C4-2B (cell line): ENCODE measurements around the gene WHRN.

Experiments
- H3K27ac ChIP-seq: fragments of 450-650 bp; 2 replicates; pipeline ENCODE4 v1.5.1; 2017
- ZFX ChIP-seq: fragments of 450-650 bp; IDR thresholded peaks from 2 replicates; pipeline ENCODE4 v1.6.1; 2017
- TF ChIP-seq, protein P1 (sequence below): fragments of 450-650 bp; conservative IDR thresholded peaks from 2 replicates; pipeline ENCODE4 v1.5.1; 2017; ENCODE audit warnings: mild to moderate bottlenecking

The WHRN gene

DNA sequence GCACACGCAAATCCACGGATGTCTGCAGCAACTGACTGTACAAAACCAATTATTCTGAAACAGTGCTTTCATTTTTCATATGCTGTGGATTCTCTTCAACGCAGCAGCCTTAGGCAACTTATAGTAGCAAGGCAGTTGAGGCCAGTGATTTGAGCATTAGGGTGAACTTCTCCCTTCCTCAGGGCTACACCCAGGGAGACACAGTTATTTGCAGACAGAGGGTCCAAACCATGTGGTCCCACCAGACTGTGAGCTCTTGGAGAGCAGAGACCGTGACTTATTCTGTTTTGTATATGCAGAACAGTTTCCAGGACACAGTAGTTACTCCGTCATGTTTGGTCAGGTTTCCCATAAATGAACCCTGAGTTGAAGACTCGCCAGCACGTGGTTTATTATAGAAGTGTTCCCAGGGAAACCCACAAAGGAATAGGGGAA is 19.0 kb upstream of the WHRN start:
- H3K27ac ChIP-seq = no peak overlapping the region
- TF ChIP-seq, protein P1, sequence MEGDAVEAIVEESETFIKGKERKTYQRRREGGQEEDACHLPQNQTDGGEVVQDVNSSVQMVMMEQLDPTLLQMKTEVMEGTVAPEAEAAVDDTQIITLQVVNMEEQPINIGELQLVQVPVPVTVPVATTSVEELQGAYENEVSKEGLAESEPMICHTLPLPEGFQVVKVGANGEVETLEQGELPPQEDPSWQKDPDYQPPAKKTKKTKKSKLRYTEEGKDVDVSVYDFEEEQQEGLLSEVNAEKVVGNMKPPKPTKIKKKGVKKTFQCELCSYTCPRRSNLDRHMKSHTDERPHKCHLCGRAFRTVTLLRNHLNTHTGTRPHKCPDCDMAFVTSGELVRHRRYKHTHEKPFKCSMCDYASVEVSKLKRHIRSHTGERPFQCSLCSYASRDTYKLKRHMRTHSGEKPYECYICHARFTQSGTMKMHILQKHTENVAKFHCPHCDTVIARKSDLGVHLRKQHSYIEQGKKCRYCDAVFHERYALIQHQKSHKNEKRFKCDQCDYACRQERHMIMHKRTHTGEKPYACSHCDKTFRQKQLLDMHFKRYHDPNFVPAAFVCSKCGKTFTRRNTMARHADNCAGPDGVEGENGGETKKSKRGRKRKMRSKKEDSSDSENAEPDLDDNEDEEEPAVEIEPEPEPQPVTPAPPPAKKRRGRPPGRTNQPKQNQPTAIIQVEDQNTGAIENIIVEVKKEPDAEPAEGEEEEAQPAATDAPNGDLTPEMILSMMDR = no peak
- TF ChIP-seq ZFX = no peak

DNA sequence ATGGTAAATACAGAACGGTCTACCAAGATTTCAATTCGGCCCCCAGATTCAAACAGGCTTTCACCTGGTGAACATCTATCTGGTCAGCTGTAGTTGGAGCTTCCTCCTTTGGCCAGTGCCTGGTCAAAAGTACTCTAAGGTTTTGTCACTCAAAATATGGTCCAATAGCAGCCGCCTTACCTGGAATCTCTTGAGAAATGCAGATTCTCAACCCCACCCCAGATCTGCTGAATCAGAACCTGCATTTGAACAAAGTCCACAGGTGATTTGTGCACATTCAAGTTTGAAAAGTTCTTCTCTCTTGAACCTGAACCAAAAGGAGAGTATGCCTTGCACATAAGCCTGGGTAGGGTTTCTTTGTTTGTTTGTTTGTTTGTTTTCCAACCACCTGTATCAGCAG is 17.6 kb upstream of the WHRN start:
- no peak overlapping the region for H3K27ac ChIP-seq
- no peak for TF ChIP-seq ZFX
- TF ChIP-seq, protein P1 = no peak

DNA sequence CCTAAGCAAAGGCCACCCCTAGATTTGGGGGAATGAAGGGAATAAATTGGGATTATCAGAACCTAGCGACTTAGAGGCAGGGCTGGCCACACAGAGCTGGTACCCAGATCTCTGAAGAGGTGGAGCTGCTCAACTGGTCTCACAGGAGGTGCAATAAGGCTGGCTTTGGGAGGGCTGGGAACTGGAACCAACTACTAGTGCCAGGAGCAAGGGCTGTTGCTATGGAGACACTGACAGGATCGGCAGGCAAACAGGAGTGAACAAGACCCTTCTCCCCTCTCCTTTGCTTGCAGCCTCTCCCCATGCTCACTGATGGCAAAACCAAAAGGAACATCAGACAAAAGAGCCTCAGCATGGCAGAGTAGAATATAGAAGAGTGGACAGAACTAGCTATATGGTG is 17.0 kb upstream of the WHRN start:
- H3K27ac ChIP-seq = no peak overlapping the region
- TF ChIP-seq ZFX = no peak
- TF ChIP-seq, protein P1 = no peak

DNA sequence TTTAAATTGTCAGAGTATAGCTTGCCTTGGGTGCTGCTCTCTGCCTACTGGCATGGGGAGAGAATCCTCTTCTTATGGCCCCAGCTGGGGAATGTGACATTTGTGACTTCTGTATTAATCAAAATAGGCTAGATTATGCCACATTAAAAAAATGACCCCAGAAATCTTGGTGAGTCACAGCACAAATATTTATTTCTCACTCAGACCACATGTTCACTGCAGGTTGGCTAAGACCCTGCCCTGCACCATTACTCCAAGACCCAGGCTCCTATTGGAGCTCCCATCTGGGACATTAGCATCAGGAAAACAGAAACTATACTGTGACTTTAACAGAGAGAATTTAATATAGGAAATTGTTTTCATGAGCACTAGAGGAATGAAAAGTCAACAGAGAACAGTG is 16.6 kb upstream of the WHRN start:
- H3K27ac ChIP-seq = no peak overlapping the region
- TF ChIP-seq, protein P1 = no peak
- TF ChIP-seq ZFX = no peak

DNA sequence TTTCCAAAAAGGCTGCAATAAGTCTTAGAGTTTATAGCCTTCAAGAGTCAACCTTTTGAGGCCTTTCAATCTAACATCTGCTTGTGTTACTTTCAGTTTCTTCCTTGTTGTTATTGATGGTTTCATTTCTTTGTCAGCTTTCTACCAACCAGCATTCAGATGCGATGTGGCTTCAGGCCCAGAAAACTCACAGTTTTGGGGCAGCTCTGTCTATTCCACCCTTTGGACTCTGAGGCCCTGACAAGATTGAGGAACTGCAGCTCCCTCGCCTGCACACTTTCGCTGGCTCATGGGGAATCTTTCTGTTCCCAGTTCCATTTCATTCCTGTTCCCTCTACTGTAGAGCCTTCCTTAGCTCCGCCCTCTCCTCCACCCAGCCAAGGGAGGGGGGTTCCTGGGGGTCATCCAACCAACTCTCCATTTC is 13.3 kb upstream of the WHRN start:
- no peak overlapping the region for H3K27ac ChIP-seq
- no peak for TF ChIP-seq ZFX
- TF ChIP-seq, protein P1 = no peak

DNA sequence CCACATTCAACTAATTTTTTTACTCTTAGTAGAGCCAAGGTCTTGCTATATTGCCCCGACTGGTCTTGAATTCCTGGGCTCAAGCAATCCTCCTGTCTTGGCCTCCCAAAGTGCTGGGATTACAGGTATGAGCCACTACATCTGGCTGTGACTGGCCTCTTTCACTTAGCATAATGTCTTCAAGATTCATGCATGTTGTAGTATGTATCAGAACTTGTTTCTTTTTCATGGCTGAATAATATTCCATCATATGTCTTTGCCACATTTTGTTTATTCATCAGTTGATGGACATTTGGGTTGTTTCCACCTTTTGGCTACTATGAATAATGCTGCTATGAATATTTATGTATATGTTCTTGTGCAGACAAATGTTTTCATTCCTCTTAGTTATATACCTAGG is 12.8 kb upstream of the WHRN start:
- no peak overlapping the region for H3K27ac ChIP-seq
- no peak for TF ChIP-seq ZFX
- TF ChIP-seq, protein P1 = no peak

DNA sequence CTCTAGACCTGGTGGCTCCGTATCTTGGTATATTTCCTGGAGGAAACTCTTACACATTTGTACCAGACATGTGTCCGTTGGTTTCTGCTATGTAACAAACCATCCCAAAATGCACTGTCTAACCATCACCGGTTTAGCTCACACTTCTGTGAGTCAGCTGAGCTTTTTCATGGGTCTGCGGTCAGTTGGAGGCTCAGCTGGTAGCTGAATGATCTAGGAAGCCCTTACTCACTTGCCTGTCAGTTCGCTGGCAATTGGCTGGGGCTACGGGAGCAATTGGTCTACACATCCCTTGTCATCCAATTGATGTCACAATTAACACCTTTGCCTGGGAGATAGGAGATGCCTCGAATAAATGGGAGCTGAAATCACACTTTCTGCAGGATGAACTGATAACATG is 11.6 kb upstream of the WHRN start:
- TF ChIP-seq ZFX = no peak
- TF ChIP-seq, protein P1 = no peak
- H3K27ac ChIP-seq = no peak overlapping the region
